OCI-LY1 (cell line): Measurements from ENCODE around the gene ARHGEF6.
"Not testable (repeated sequence)": the region's sequence is repeated elsewhere in the genome, so short reads cannot be mapped to it uniquely, and the experiment has no call there.

Source experiments
- H2AFZ ChIP-seq: fragments of 200-600 bp; sonication (generic), shearing (Covaris generic); 2 replicates; pipeline ENCODE4 v1.6.0; 2014; ENCODE audit warnings: antibody characterized with exemption, mild to moderate bottlenecking, low read length
- H3F3A ChIP-seq: fragments of 200-600 bp; sonication (generic), shearing (Covaris generic); 2 replicates; pipeline ENCODE4 v1.6.0; 2014; ENCODE audit warnings: mild to moderate bottlenecking, antibody characterized with exemption, low read length, moderate library complexity; ENCODE audit not compliant: insufficient read depth
- H3K27ac ChIP-seq: fragments of 200-600 bp; sonication (generic); 2 replicates; pipeline ENCODE4 v1.5.1; 2014; ENCODE audit warnings: low read length, mixed run types, mild to moderate bottlenecking, low read depth; ENCODE audit not compliant: poor library complexity, severe bottlenecking
- H3K27me3 ChIP-seq: fragments of 200-600 bp; sonication (generic); 2 replicates; pipeline ENCODE4 v1.6.0; 2014; ENCODE audit warnings: antibody characterized with exemption, mild to moderate bottlenecking, low read length, moderate library complexity; ENCODE audit not compliant: insufficient read depth
- H3K36me3 ChIP-seq: fragments of 200-600 bp; sonication (generic); 2 replicates; pipeline ENCODE4 v1.6.1; 2014; ENCODE audit warnings: mild to moderate bottlenecking, antibody characterized with exemption, low read length, moderate library complexity, mixed read lengths; ENCODE audit not compliant: insufficient read depth
- H3K4me1 ChIP-seq: fragments of 200-600 bp; sonication (generic); 2 replicates; pipeline ENCODE4 v1.5.1; 2014; ENCODE audit warnings: mild to moderate bottlenecking, low read length, moderate library complexity; ENCODE audit not compliant: insufficient read depth, severe bottlenecking
- H3K4me2 ChIP-seq: fragments of 200-600 bp; sonication (generic), shearing (Covaris generic); 2 replicates; pipeline ENCODE4 v1.6.1; 2014; ENCODE audit warnings: low read length
- H3K4me3 ChIP-seq: fragments of 200-600 bp; sonication (generic); 2 replicates; pipeline ENCODE4 v1.5.1; 2014; ENCODE audit warnings: low read length, low read depth, mild to moderate bottlenecking, mixed read lengths; ENCODE audit not compliant: poor library complexity, severe bottlenecking
- H3K79me2 ChIP-seq: fragments of 200-600 bp; shearing (Covaris generic); 2 replicates; pipeline ENCODE4 v1.6.1; 2016; ENCODE audit warnings: mixed run types, low read length, mixed read lengths; ENCODE audit not compliant: insufficient read depth
- H3K9ac ChIP-seq: fragments of 200-600 bp; sonication (generic), shearing (Covaris generic); 2 replicates; pipeline ENCODE4 v1.6.1; 2014; ENCODE audit warnings: mild to moderate bottlenecking, low read length, mixed read lengths
- H3K9me2 ChIP-seq: fragments of 200-600 bp; sonication (generic), shearing (Covaris generic); 2 replicates; pipeline ENCODE4 v1.6.1; 2014; ENCODE audit warnings: low read depth, mild to moderate bottlenecking, low read length, mixed read lengths
- H3K9me3 ChIP-seq: fragments of 200-600 bp; shearing (Covaris generic); 2 replicates; pipeline ENCODE4 v1.6.1; 2014; ENCODE audit warnings: low read length, mixed read lengths
- H4K20me1 ChIP-seq: fragments of 200-600 bp; sonication (generic), shearing (Covaris generic); 2 replicates; pipeline ENCODE4 v1.6.0; 2016; ENCODE audit warnings: mild to moderate bottlenecking, low read length; ENCODE audit not compliant: insufficient read depth
- EZH2 ChIP-seq: fragments of 200-600 bp; sonication (generic), shearing (Covaris generic); IDR thresholded peaks from 2 replicates; pipeline ENCODE4 v1.8.0; 2017; ENCODE audit warnings: borderline replicate concordance, mixed run types, mild to moderate bottlenecking, antibody characterized with exemption, low read length, moderate library complexity, mixed read lengths
- TF ChIP-seq, protein P1 (sequence below): fragments of 200-600 bp; sonication (generic), shearing (Covaris generic); IDR thresholded peaks from 2 replicates; pipeline ENCODE4 v1.5.1; 2017; ENCODE audit warnings: mild to moderate bottlenecking, antibody characterized with exemption, low read length, moderate library complexity, mixed read lengths

Gene ARHGEF6

DNA sequence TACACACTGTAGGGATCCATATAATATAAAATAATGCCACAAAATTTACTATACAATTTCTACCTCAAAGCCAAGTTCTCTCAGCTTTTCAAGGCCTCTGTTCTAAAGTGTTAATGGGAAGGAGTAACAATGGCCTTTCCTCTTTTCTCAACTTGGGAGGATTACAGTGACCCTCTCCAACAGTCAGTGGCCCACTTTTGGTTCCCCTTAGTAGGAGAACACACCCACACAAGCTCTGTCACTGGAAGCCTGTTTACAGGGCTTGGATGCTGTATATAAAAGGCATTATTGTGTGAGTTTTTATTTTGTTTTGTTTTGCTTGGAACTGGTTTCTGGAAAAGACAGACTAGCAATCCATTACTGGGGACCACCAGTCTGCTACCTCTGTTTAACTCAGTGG, 1.8 kb downstream of the ARHGEF6 start:
- peak overlapping the region; percentile 78 for H3K9ac ChIP-seq
- no peaks in the 10 kb centered on the region for H3K27me3 ChIP-seq
- no peaks in the 10 kb centered on the region for H4K20me1 ChIP-seq
- no peaks in the 10 kb centered on the region for H3K9me3 ChIP-seq
- H3K79me2 ChIP-seq: no peaks in the 10 kb centered on the region; the same call in 1 of the 2 replicates
- H3K4me2 ChIP-seq: peak overlapping the region; percentile 76
- H3K27ac ChIP-seq: peak overlapping the region; percentile 80
- no peak overlapping the region for H2AFZ ChIP-seq
- TF ChIP-seq, protein P1, sequence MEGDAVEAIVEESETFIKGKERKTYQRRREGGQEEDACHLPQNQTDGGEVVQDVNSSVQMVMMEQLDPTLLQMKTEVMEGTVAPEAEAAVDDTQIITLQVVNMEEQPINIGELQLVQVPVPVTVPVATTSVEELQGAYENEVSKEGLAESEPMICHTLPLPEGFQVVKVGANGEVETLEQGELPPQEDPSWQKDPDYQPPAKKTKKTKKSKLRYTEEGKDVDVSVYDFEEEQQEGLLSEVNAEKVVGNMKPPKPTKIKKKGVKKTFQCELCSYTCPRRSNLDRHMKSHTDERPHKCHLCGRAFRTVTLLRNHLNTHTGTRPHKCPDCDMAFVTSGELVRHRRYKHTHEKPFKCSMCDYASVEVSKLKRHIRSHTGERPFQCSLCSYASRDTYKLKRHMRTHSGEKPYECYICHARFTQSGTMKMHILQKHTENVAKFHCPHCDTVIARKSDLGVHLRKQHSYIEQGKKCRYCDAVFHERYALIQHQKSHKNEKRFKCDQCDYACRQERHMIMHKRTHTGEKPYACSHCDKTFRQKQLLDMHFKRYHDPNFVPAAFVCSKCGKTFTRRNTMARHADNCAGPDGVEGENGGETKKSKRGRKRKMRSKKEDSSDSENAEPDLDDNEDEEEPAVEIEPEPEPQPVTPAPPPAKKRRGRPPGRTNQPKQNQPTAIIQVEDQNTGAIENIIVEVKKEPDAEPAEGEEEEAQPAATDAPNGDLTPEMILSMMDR: no peak
- no peak for TF ChIP-seq EZH2
- peak overlapping the region; percentile 68 for H3K4me3 ChIP-seq
- H3K4me1 ChIP-seq: peaks cover 36% of the 10 kb centered on the region
- H3F3A ChIP-seq: no peaks in the 10 kb centered on the region
- no peaks in the 10 kb centered on the region for H3K9me2 ChIP-seq
- H3K36me3 ChIP-seq: peaks cover 3% of the 10 kb centered on the region; the same call in 1 of the 2 replicates

DNA sequence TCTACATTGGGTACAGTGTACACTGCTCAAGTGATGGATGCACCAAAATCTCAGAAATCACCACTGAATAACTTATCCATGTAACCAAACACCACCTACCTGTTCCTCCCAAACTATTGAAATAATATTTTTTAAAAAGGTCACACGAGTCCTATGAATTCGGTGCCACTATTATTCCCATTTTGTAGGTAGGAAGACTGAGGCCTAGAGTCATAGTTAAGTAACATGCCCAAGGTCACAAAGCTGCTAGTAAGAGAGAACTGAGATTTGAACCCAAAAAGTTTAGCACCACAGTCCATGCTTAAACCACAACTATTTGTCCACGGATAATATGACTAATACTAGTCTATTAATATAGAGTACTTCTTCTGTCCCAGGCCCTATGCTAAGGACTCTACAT, 2.7 kb downstream of the ARHGEF6 start:
- Histone ChIP-seq H3K79me2 (no peaks in the 10 kb centered on the region; the same call in 1 of the 2 replicates), H3K9ac (no peak overlapping the region), H2AFZ (no peak overlapping the region), H3K36me3 (peaks cover 3% of the 10 kb centered on the region; the same call in 1 of the 2 replicates), H4K20me1 (no peaks in the 10 kb centered on the region), H3K4me1 (peaks cover 36% of the 10 kb centered on the region), H3K27ac (no peak overlapping the region), H3K9me2 (no peaks in the 10 kb centered on the region), H3K4me3 (no peak overlapping the region), H3F3A (no peaks in the 10 kb centered on the region), H3K9me3 (no peaks in the 10 kb centered on the region), H3K27me3 (no peaks in the 10 kb centered on the region), H3K4me2 (peak overlapping the region; percentile 76; the same call in 1 of the 2 replicates)
- TF ChIP-seq EZH2: no peak
- TF ChIP-seq, protein P1: no peak

DNA sequence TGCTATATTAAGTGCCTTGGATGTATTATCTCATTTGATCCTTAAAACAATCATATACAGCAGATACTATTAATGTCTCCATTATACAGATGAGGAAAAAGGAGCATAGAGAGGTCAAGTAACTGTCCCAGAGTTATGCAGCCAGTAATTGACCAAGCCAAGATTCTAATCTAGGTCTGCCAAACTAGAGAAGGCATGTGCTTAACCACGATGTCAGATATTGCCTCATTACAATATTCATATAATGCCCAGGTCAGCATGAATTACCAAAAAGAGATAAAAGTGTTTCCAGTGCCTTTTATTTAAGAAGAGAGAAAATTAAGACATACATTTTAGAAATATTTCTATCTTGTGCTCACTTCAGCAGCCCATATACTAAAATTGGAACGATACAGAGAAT, 7.1 kb downstream of the ARHGEF6 start:
- no peaks in the 10 kb centered on the region for H3F3A ChIP-seq
- H3K79me2 ChIP-seq: no peaks in the 10 kb centered on the region
- H3K36me3 ChIP-seq: peaks cover under 1% of the 10 kb centered on the region; the same call in 1 of the 2 replicates
- no peak overlapping the region for H3K4me3 ChIP-seq
- no peaks in the 10 kb centered on the region for H3K9me3 ChIP-seq
- H3K4me2 ChIP-seq: no peak overlapping the region
- TF ChIP-seq, protein P1: no peak
- TF ChIP-seq EZH2: no peak
- peaks cover 8% of the 10 kb centered on the region for H3K4me1 ChIP-seq
- H3K9me2 ChIP-seq: no peaks in the 10 kb centered on the region
- no peaks in the 10 kb centered on the region for H4K20me1 ChIP-seq
- no peaks in the 10 kb centered on the region for H3K27me3 ChIP-seq
- no peak overlapping the region for H3K27ac ChIP-seq
- H3K9ac ChIP-seq: no peak overlapping the region
- no peak overlapping the region for H2AFZ ChIP-seq

DNA sequence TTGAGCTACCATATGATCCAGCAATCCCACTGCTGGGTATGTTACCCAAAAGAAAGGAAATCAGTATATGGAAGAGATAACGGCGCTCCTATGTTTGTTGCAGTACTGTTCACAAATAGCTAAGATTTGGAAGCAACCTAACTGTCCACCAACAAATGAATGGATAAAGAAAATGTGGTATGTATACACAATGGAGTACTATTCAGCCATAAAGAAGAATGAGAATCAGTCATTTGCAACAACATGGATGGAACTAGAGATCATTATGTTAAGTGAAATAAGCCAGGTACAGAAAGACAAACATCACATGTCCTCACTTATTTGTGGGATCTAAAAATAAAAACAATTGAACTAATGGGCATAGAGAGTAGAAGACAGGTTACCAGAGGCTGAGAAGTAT, 8.9 kb downstream of the ARHGEF6 start:
- H3K36me3 ChIP-seq, H3F3A ChIP-seq, H3K4me2 ChIP-seq, H2AFZ ChIP-seq, H3K9me2 ChIP-seq, H3K27ac ChIP-seq, H3K4me3 ChIP-seq, H3K79me2 ChIP-seq, H3K9me3 ChIP-seq, H3K9ac ChIP-seq, H3K27me3 ChIP-seq, H4K20me1 ChIP-seq: not testable (repeated sequence)
- peaks cover 10% of the 10 kb centered on the region for H3K4me1 ChIP-seq
